BE2C (cell line): ENCODE measurements around the gene MS4A15.

ENCODE experiments used
- DNase-seq: peaks from one replicate; pipeline ENCODE4 v3.0.0-alpha.2; 2020
- H3K27me3 ChIP-seq: fragments of 250-450 bp; sonication (Bioruptor Pico); 2 replicates; pipeline ENCODE4 v1.5.1; 2020; ENCODE audit warnings: mild to moderate bottlenecking
- H3K36me3 ChIP-seq: fragments of 250-450 bp; sonication (Bioruptor Pico); 2 replicates; pipeline ENCODE4 v1.5.1; 2020; ENCODE audit warnings: mild to moderate bottlenecking
- H3K4me1 ChIP-seq: fragments of 250-450 bp; sonication (Bioruptor Pico); 2 replicates; pipeline ENCODE4 v1.5.1; 2020
- H3K4me3 ChIP-seq: 2 replicates; pipeline ENCODE4 v1.5.1; 2011; ENCODE audit warnings: low read depth, low read length
- H3K9me3 ChIP-seq: fragments of 250-450 bp; sonication (Bioruptor Pico); 2 replicates; pipeline ENCODE4 v1.5.1; 2020
- TF ChIP-seq, protein P1 (sequence below): IDR thresholded peaks from 2 replicates; pipeline ENCODE4 v1.5.1; 2012; ENCODE audit warnings: mild to moderate bottlenecking, low read depth, low read length

MS4A15 gene

DNA sequence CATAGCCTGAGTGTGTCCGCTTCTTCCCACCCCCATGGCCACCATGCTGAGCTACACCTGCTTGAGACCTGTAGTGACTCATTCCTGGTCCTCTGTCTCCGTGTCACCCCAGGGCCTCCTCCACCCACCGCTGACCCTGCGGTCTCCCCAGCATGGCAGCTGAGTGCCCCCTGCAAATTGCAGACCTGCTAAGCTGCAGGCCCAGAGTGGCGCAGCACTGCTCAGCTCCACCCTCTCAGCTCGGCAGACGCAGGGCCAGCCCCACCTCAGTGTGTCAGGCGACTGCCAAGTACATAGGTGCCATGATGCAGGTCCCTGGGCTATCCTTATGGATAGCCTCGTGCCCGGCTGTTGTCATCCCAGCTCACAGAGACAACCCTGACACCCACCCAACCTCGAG lies 13.1 kb downstream of the MS4A15 start:
- H3K4me1 ChIP-seq, result no peaks in the 10 kb centered on the region
- no peak overlapping the region for H3K4me3 ChIP-seq
- DNase-seq, result no peak
- no peaks in the 10 kb centered on the region for H3K36me3 ChIP-seq
- TF ChIP-seq, protein P1, sequence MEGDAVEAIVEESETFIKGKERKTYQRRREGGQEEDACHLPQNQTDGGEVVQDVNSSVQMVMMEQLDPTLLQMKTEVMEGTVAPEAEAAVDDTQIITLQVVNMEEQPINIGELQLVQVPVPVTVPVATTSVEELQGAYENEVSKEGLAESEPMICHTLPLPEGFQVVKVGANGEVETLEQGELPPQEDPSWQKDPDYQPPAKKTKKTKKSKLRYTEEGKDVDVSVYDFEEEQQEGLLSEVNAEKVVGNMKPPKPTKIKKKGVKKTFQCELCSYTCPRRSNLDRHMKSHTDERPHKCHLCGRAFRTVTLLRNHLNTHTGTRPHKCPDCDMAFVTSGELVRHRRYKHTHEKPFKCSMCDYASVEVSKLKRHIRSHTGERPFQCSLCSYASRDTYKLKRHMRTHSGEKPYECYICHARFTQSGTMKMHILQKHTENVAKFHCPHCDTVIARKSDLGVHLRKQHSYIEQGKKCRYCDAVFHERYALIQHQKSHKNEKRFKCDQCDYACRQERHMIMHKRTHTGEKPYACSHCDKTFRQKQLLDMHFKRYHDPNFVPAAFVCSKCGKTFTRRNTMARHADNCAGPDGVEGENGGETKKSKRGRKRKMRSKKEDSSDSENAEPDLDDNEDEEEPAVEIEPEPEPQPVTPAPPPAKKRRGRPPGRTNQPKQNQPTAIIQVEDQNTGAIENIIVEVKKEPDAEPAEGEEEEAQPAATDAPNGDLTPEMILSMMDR, result no peak
- no peaks in the 10 kb centered on the region for H3K9me3 ChIP-seq
- no peaks in the 10 kb centered on the region for H3K27me3 ChIP-seq

- Histone ChIP-seq H3K4me3 (no peak overlapping the region), H3K9me3 (no peaks in the 10 kb centered on the region), H3K36me3 (no peaks in the 10 kb centered on the region), H3K4me1 (no peaks in the 10 kb centered on the region), H3K27me3 (no peaks in the 10 kb centered on the region)
- TF ChIP-seq, protein P1, result no peak
- DNase-seq, result no peak
Measured at GRCh38 chr11:60771146-60771545, 14.5 kb downstream of the MS4A15 start.

DNA sequence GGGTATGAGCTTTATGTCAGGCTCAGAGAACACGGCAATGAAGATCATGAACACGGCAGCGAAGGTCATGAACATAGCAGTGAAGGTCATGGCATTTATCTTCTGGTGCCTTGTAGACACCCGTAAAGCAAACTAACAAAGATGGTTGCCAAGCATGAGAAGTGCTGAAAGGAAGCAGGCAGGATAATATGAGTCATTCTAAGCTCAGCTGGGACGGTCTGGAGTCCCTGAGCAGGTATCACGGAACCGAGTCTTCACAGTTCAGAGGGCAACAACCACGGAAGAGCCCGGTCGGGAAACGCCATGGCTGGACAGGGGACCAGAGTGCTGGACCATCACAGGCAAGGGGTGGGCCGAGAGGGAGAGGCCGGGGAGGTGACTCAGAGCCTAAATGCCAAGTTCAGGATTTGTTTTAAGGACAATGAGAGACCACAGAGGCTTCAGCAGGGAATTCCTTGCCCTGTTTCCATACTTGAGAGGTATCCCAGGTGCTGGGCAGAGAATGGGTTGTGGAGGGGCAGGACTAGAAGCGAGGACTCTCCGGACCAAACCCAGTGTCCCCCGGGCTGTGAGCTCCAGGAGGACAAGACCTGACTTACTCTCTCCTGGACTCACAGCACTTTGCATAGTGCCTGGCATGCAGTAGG lies 15.3 kb downstream of the MS4A15 start:
- TF ChIP-seq, protein P1, result no peak

DNA sequence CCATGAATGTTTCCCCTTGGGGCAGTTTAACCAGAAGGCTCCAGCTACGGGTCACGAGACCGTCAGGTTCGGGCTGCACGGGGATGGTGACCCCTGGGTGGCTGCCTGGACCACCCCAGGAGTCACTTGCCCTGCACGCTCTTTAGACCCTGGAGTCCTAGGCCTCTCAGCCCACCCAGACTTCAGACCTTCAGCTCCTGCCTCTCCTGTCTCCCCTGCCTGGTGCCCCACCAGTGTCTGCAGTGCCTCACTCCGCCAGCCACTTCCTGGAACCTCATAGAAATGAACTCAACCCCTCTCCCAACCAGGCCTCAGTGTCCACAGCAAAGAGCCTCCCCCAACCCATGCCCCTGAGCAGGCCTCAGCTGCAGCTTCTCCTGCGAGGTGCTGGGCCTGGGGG lies 16.0 kb downstream of the MS4A15 start:
- H3K4me3 ChIP-seq, result no peak overlapping the region

More for the DNA sequence above, 15.3 kb downstream of the MS4A15 start:
- DNase-seq, result no peak
- Histone ChIP-seq H3K9me3 (no peaks in the 10 kb centered on the region), H3K4me1 (no peaks in the 10 kb centered on the region), H3K36me3 (no peaks in the 10 kb centered on the region), H3K4me3 (no peak overlapping the region), H3K27me3 (no peaks in the 10 kb centered on the region)

DNA sequence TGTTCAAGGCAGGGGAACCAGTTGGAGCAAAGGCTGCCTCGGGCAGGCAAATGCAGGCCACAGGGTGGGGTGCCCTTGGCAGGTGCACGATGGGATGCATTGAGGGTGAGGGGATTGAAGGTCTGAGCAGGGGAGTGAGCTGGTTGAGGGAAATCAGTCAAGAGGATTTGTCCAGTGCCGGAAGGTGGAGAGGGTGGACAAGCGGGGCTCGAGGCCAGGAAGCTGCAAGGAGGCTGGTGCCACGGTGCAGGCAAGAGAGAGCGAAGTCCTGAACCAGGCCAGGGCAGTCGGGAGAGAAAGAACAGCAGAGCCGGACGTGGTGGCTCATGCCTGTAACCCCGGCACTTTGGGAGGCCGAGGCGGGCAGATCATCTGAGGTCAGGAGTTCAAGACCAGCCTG lies 18.1 kb downstream of the MS4A15 start:
- Histone ChIP-seq H3K36me3 (no peaks in the 10 kb centered on the region), H3K9me3 (no peaks in the 10 kb centered on the region), H3K4me1 (no peaks in the 10 kb centered on the region), H3K4me3 (no peak overlapping the region), H3K27me3 (no peaks in the 10 kb centered on the region)
- no peak for DNase-seq
- TF ChIP-seq, protein P1, result no peak

More for the DNA sequence above, 16.0 kb downstream of the MS4A15 start:
- no peaks in the 10 kb centered on the region for H3K4me1 ChIP-seq
- H3K9me3 ChIP-seq, result no peaks in the 10 kb centered on the region
- DNase-seq, result no peak
- TF ChIP-seq, protein P1, result no peak
- H3K27me3 ChIP-seq, result no peaks in the 10 kb centered on the region
- H3K36me3 ChIP-seq, result no peaks in the 10 kb centered on the region

DNA sequence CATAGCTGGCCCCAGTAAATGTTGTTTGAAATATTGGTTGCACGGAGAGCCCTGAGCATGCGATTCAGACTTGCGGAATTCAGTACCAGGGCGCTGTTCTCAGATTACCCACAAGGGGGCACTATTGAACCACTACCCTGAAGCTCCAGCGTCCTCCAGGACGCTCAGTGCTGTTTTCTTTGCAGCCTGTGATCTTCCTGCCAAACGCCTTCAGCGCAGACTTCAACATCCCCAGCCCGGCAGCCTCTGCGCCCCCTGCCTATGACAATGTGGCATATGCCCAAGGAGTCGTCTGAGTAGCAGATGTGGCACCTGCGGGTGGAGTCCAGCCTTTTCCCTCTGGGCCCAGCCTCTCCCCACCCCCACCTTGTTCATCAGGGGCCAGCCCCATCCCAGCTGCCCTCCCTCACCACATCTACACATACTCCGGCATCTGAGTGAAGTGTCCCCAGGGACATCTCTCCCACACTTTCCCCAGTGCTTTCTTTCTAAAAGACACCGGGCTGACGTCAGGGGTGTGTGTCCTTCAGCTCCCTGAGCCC lies 18.8 kb downstream of the MS4A15 start:
- DNase-seq, result peak; percentile 76
- TF ChIP-seq, protein P1, result peak; percentile 79
- H3K9me3 ChIP-seq, result no peaks in the 10 kb centered on the region
- no peak overlapping the region for H3K4me3 ChIP-seq
- no peaks in the 10 kb centered on the region for H3K4me1 ChIP-seq
- no peaks in the 10 kb centered on the region for H3K27me3 ChIP-seq
- H3K36me3 ChIP-seq, result no peaks in the 10 kb centered on the region
